ENCODE results near the gene MAFG. TPM values are rescaled to one million over a fixed set of nuclear protein-coding genes. Genes with fewer than 3 reads are reported as not detected.

MAFG gene
- 24.1 and 24.2 TPM in 2 replicates for total RNA-seq
- long read RNA-seq, partial matches to known transcripts: 0 of 3 reads
- long read RNA-seq, other reads (novel, unspliced or antisense): 3 of 3 reads

GRCh38 chr17:81927653-81928543 is at the start of gene MAFG:
Gene MAFG (minus strand): TSS chr17:81927735. CDS start chr17:81923185, 4,550 bp downstream.
- DNase-seq (ENCODE audit: low read depth, low spot score): peak; percentile 87
- H3K9me3 Mint-ChIP-seq: no peaks in the 10 kb centered on the region
- peak; percentile 47 for TF ChIP-seq CTCF (conservative IDR thresholded peaks at IDR 0.05)
- peaks cover 19% of the 10 kb centered on the region for H3K4me1 Mint-ChIP-seq
- no peaks in the 10 kb centered on the region for H3K36me3 Mint-ChIP-seq (ENCODE audit: low read depth)
- H3K4me3 Mint-ChIP-seq: peak within 1 kb of the TSS; percentile 93
- H3K27me3 Mint-ChIP-seq (ENCODE audit: low read depth): peaks cover 10% of the 10 kb centered on the region
- peak within 1 kb of the TSS; percentile 96 for H3K27ac Mint-ChIP-seq (ENCODE audit: unreplicated experiment)

GRCh38 chr17:81976332-81977210 is 49.0 kb upstream of the MAFG start:
- no peak for TF ChIP-seq CTCF (conservative IDR thresholded peaks at IDR 0.05)
- H3K9me3 Mint-ChIP-seq: peaks cover 3% of the 10 kb centered on the region
- H3K4me3 Mint-ChIP-seq: peak overlapping the region; percentile 90
- H3K27me3 Mint-ChIP-seq (ENCODE audit: low read depth): peaks cover 4% of the 10 kb centered on the region
- peaks cover 3% of the 10 kb centered on the region for H3K36me3 Mint-ChIP-seq (ENCODE audit: low read depth)
- H3K27ac Mint-ChIP-seq (ENCODE audit: unreplicated experiment): peak overlapping the region; percentile 93
- no peak for DNase-seq (ENCODE audit: low read depth, low spot score)
- H3K4me1 Mint-ChIP-seq: peaks cover 16% of the 10 kb centered on the region

GRCh38 chr17:81973432-81973831 is 45.9 kb upstream of the MAFG start:
- Mint-ChIP-seq H3K36me3 (ENCODE audit: low read depth) (peaks cover 3% of the 10 kb centered on the region), H3K27me3 (ENCODE audit: low read depth) (peaks cover 4% of the 10 kb centered on the region), H3K27ac (ENCODE audit: unreplicated experiment) (no peak overlapping the region), H3K4me3 (no peak overlapping the region), H3K4me1 (peaks cover 9% of the 10 kb centered on the region), H3K9me3 (peaks cover 3% of the 10 kb centered on the region)
- no peak for DNase-seq (ENCODE audit: low read depth, low spot score)
- TF ChIP-seq CTCF (conservative IDR thresholded peaks at IDR 0.05): no peak

- no peak overlapping the region for H3K4me3 Mint-ChIP-seq
- H3K27me3 Mint-ChIP-seq (ENCODE audit: low read depth): peaks cover 14% of the 10 kb centered on the region
- peaks cover 31% of the 10 kb centered on the region for H3K4me1 Mint-ChIP-seq
- no peak for DNase-seq (ENCODE audit: low read depth, low spot score)
- TF ChIP-seq CTCF (conservative IDR thresholded peaks at IDR 0.05): no peak
- peaks cover 1% of the 10 kb centered on the region for H3K36me3 Mint-ChIP-seq (ENCODE audit: low read depth)
- peaks cover 3% of the 10 kb centered on the region for H3K9me3 Mint-ChIP-seq
- H3K27ac Mint-ChIP-seq (ENCODE audit: unreplicated experiment): no peak overlapping the region
Measured at GRCh38 chr17:81968850-81969812, 41.6 kb upstream of the MAFG start.
